Transverse colon (tissue), 4 donors: ENCODE data around the gene BAHCC1. TPM values are rescaled to one million over a fixed set of nuclear protein-coding genes. Genes with fewer than 3 reads are reported as not detected.

Experiments
- DNase-seq: peaks from one replicate; pipeline ENCODE4 v3.0.0-alpha.2; 2019
- H3K27ac ChIP-seq, 4 donors: fragments of 200-600 bp; sonication (generic); 2 replicates each; pipeline ENCODE4 v1.5.1; 2016 to 2018; ENCODE audit warnings: inconsistent platforms in 4 of 4
- H3K27me3 ChIP-seq: fragments of 200-600 bp; sonication (generic); 2 replicates; pipeline ENCODE4 v1.5.1; 2017; ENCODE audit warnings: inconsistent platforms
- H3K36me3 ChIP-seq, 4 donors: fragments of 200-600 bp; sonication (generic); 2 replicates each; pipeline ENCODE4 v1.5.1; 2017 to 2019; ENCODE audit warnings: inconsistent platforms in 4 of 4
- H3K4me1 ChIP-seq, 4 donors: fragments of 200-600 bp; sonication (generic); 2 replicates each; pipeline ENCODE4 v1.5.1; 2017 to 2020; ENCODE audit warnings: inconsistent platforms in 4 of 4
- H3K4me3 ChIP-seq, 4 donors: fragments of 200-600 bp; sonication (generic); 1 replicate in 1 of 4; 2 replicates in 3 of 4; pipeline versions ENCODE4 v1.5.1 to v1.6.1; 2017 to 2019; ENCODE audit warnings: inconsistent platforms in 4 of 4
- H3K9me3 ChIP-seq, 2 donors: fragments of 200-600 bp; sonication (generic); 2 replicates each; pipeline ENCODE4 v1.5.1; 2017 to 2019; ENCODE audit warnings: inconsistent platforms in 2 of 2
- CTCF ChIP-seq, 5 experiments: fragments of 200-600 bp in 3 of 5; fragments of 450-650 bp in 2 of 5; sonication (generic) in 3 of 5; IDR thresholded peaks; 1 replicate in 2 of 5; 2 replicates in 3 of 5; pipeline ENCODE4 v1.5.1; 2016 to 2017; ENCODE audit warnings: antibody characterized with exemption in 5 of 5, inconsistent platforms in 3 of 5, mild to moderate bottlenecking in 2 of 5, moderate library complexity in 1 of 5
- EP300 ChIP-seq: sonication (generic); formaldehyde crosslinking; IDR thresholded peaks from one replicate; pipeline ENCODE4 v1.6.1; 2017; ENCODE audit warnings: antibody characterized with exemption, low read depth
- POLR2A ChIP-seq: fragments of 450-650 bp; IDR thresholded peaks from one replicate; pipeline ENCODE4 v1.6.1; 2016; ENCODE audit warnings: antibody characterized with exemption, mild to moderate bottlenecking, moderate library complexity
- POLR2AphosphoS5 ChIP-seq, 3 donors: sonication (generic); formaldehyde crosslinking; IDR thresholded peaks; one replicate each; pipeline ENCODE4 v1.6.1; 2016; ENCODE audit warnings: antibody characterized with exemption in 3 of 3
- WGBS, 2 donors: methylation state at CpG; one replicate each; pipeline ENCODE4 v1.1.5; 2018; ENCODE audit warnings: low coverage in 1 of 2; 5-methylcytosine and 5-hydroxymethylcytosine counted together
- in situ Hi-C, 4 donors: fragments of 200-750 bp; cut with MboI; loops; one replicate each; pipeline versions ENCODE4 v1.15.0 to v1.15.1; 2017; ENCODE audit warnings: low sequenced_read_pairs in 3 of 4, low pct_ligation_motif_present in 1 of 4, low pct_unique_long_range_greater_than_20kb in 1 of 4
- intact Hi-C: fragments of 100-400 bp; cut with DNase I; formaldehyde crosslinking; loops from one replicate; pipeline ENCODE4 v1.15.1; 2023; ENCODE audit warnings: low total_unique reads
- total RNA-seq, 4 donors: library from RNA; depleted of rRNA; stranded (reverse); fragments of >200 nt; gene quantifications; one replicate each; pipeline ENCODE4 v1.1.0, GENCODE V29; 2016

Gene BAHCC1
- total RNA-seq, 4 donors from 2014 or later = 8.7 to 133 (median 12.4) TPM

DNA sequence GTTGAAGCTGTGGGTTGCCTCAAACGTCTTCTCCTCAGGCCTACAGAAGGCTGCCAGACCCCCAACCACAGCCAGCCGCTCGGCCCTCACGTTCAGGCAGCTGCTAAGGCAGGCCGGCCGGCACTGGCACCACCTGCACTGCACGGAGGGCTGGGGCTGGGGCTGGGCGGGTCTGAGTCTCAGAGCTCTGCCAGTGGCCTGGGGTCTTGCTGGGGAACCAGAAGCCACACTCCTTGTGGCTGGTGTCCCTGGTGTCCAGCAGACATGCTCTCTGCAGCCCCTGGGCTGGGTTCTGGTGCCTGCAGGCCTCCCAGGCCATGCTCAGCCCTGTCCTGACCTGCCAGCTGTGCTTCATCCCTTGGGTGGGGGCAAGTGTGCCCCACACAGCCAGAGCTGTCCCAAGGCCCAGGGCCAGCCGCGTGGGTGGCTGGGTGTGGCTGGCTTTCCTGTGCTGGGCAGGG, 42.0 kb downstream of the BAHCC1 start:
- DNase-seq = no peak
- 62% methylated on average over 9 of the region's 10 CpGs; no CpG with 5 or more reads in 1 of the 2 donors for WGBS, 2 donors
- no peak for TF ChIP-seq POLR2AphosphoS5 (IDR thresholded peaks at IDR 0.05)
- peaks cover 0 to 32% (median 21%) of the 10 kb centered on the region in 4 donors for H3K4me1 ChIP-seq
- H3K27ac ChIP-seq = peak overlapping the region; percentile 53 to 82 (median 72)
- no peaks in the 10 kb centered on the region for H3K36me3 ChIP-seq
- intact Hi-C loops (no loop called here), in situ Hi-C loops (no loop called here)
- H3K27me3 ChIP-seq = no peaks in the 10 kb centered on the region
- no peaks in the 10 kb centered on the region for H3K9me3 ChIP-seq
- H3K4me3 ChIP-seq = no peak overlapping the region

DNA sequence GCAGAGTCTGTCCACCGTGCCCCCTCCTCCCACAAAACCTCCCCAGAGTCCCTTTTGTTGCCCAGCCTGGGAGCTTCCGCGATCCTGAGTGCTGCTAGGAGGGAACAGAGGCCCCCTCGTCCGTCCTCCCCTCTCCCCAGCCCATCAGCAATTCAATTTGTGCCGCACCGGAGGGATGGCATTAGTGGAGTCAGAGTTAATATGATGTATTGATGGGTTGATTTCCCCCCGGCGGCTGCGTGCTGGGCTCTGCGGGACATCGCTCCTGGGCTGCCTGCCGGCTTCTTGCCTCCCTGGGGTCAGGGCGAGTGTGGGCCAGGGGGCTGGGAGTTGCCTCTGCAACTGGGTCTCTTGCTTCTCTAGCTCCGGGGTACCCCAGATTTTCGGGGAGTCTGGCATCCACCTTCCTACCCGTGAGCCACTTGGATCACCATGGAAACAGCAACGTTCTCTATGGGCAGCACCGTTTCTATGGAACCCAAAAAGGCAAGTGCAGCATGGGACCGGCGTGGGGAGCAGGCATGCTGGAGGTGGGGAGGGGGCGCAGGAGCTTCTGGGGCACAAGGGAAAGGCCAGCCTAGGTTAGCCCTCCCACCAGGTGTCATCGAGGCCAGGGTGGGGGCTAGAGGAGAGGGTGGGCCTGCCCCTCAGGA, 42.9 kb downstream of the BAHCC1 start:
- 89% methylated on average over 23 of the region's 23 CpGs; no CpG with 5 or more reads in 1 of the 2 donors for WGBS, 2 donors
- intact Hi-C loops (no loop called here), in situ Hi-C loops (no loop called here)
- no peak for DNase-seq
- Histone ChIP-seq H3K27ac (no peak overlapping the region), H3K27me3 (no peaks in the 10 kb centered on the region), H3K36me3 (no peaks in the 10 kb centered on the region), H3K4me1 (peaks cover 0 to 32% (median 21%) of the 10 kb centered on the region in 4 donors), H3K9me3 (no peaks in the 10 kb centered on the region), H3K4me3 (no peak overlapping the region)
- TF ChIP-seq CTCF (IDR thresholded peaks at IDR 0.05) = no peak
- TF ChIP-seq POLR2A = no peak
- TF ChIP-seq POLR2AphosphoS5 (IDR thresholded peaks at IDR 0.05) = no peak
- TF ChIP-seq EP300 = no peak

GRCh38 chr17:81438688-81439087, 43.4 kb downstream of the BAHCC1 start:
- no peak for DNase-seq
- Histone ChIP-seq H3K36me3 (no peaks in the 10 kb centered on the region), H3K9me3 (no peaks in the 10 kb centered on the region), H3K27me3 (no peaks in the 10 kb centered on the region), H3K4me1 (peaks cover 0 to 32% (median 21%) of the 10 kb centered on the region in 4 donors), H3K4me3 (no peak overlapping the region), H3K27ac (no peak overlapping the region)
- no peak for TF ChIP-seq POLR2AphosphoS5 (IDR thresholded peaks at IDR 0.05)
- no peak for TF ChIP-seq EP300
- no peak for TF ChIP-seq POLR2A
- no peak for TF ChIP-seq CTCF (IDR thresholded peaks at IDR 0.05)
- in situ Hi-C loops = no loop called here
- intact Hi-C loops = no loop called here
- 72% methylated on average over 9 of the region's 10 CpGs; no CpG with 5 or more reads in 1 of the 2 donors for WGBS, 2 donors

GRCh38 chr17:81440051-81440471, 44.8 kb downstream of the BAHCC1 start:
- no peak for DNase-seq
- intact Hi-C loops = no loop called here
- WGBS, 2 donors = 94 to 100% methylated on average over 2 to 14 of the region's 14 CpGs
- no peak overlapping the region for H3K27ac ChIP-seq
- no peak overlapping the region for H3K4me3 ChIP-seq
- TF ChIP-seq CTCF (IDR thresholded peaks at IDR 0.05) (no peak), EP300 (no peak), POLR2A (no peak), POLR2AphosphoS5 (IDR thresholded peaks at IDR 0.05) (no peak)
- no peaks in the 10 kb centered on the region for H3K36me3 ChIP-seq
- peaks cover 0 to 32% (median 21%) of the 10 kb centered on the region in 4 donors for H3K4me1 ChIP-seq
- no peaks in the 10 kb centered on the region for H3K27me3 ChIP-seq
- in situ Hi-C loops = no loop called here
- no peaks in the 10 kb centered on the region for H3K9me3 ChIP-seq
